Prostate gland (tissue), 2 donors: ENCODE measurements around the gene DLG4.

Experiments
- POLR2AphosphoS5 ChIP-seq: sonication (generic); formaldehyde crosslinking; IDR thresholded peaks from one replicate; pipeline ENCODE4 v1.6.1; 2017; ENCODE audit warnings: antibody characterized with exemption
- TF ChIP-seq, protein P1 (sequence below), 4 experiments: fragments of 200-600 bp in 2 of 4; fragments of 450-650 bp in 2 of 4; sonication (generic) in 2 of 4; IDR thresholded peaks; 1 replicate in 3 of 4; 2 replicates in 1 of 4; pipeline ENCODE4 v1.5.1; 2016 to 2019; ENCODE audit warnings: antibody characterized with exemption in 4 of 4, mild to moderate bottlenecking in 2 of 4, moderate library complexity in 2 of 4

DNA sequence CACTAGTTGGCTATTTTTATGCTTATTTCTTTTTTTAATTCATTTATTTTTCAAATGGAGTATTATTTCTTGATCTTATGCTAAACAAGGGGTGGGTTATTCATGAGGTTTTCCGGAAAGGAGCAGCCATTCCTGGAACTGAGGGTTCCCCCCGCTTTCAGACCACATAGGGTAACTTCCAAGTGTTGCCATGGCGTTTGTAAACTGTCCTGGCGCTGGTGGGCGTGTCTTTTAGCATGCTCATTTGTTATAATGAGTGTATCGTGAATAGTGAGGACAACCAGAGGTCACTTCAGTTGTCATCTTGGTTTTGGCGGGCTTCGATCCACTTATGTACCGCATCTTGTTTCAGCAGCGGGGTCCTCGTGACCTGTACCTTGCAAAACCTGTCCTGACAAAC is 75.4 kb downstream of the DLG4 start:
- TF ChIP-seq, protein P1, sequence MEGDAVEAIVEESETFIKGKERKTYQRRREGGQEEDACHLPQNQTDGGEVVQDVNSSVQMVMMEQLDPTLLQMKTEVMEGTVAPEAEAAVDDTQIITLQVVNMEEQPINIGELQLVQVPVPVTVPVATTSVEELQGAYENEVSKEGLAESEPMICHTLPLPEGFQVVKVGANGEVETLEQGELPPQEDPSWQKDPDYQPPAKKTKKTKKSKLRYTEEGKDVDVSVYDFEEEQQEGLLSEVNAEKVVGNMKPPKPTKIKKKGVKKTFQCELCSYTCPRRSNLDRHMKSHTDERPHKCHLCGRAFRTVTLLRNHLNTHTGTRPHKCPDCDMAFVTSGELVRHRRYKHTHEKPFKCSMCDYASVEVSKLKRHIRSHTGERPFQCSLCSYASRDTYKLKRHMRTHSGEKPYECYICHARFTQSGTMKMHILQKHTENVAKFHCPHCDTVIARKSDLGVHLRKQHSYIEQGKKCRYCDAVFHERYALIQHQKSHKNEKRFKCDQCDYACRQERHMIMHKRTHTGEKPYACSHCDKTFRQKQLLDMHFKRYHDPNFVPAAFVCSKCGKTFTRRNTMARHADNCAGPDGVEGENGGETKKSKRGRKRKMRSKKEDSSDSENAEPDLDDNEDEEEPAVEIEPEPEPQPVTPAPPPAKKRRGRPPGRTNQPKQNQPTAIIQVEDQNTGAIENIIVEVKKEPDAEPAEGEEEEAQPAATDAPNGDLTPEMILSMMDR (IDR thresholded peaks at IDR 0.05), result no peak
- no peak for TF ChIP-seq POLR2AphosphoS5
